NOMO-1 treated with dmso at 0.1 percent for 144 hours (cell line): ENCODE data around the gene FGF22.
"Not testable (repeated sequence)": the region's sequence is repeated elsewhere in the genome, so short reads cannot be mapped to it uniquely, and the experiment has no call there.

Experiments
- DNase-seq: peaks from one replicate; lab custom pipeline; 2025; ENCODE audit not compliant: unreplicated experiment; lab: John Stamatoyannopoulos, UW

FGF22 gene

DNA sequence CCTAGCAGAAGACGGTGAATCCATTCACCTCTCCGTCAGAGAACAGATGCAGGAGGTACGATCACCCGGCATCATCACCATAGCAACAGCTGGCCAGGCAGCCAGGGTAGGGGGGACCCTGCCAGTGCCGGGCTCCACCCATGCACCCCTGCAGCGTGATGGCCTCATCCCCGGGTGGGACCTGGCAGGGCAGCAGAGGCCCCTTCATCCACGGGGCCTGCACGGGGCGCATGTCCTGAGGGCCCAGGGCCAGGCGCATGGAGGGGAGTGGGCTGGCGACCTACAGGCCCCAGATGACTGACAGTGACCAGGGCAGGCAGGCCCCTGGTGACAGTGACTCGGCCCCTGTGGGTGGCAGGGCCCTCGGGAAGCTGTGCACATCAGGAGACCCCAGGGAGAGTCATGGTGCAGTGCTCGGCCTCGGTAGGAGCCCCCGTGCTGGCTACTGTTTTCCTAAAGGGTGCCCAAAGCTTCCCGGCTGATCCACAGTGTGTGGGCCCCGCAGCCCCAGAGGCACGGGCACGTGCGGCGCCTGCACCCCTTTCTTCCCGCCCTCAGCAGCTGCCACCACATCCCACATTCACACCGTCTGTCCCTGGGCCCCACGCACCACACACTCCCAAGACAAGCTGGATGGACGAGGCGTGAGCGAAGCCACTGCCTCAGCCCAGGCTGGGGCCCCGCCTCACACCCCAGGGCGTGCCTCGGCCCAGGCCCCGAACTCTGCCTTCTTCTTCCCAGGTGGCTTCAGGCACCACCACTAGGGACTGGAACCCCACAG, 18.6 kb downstream of the FGF22 start:
- DNase-seq, result no peak

DNA sequence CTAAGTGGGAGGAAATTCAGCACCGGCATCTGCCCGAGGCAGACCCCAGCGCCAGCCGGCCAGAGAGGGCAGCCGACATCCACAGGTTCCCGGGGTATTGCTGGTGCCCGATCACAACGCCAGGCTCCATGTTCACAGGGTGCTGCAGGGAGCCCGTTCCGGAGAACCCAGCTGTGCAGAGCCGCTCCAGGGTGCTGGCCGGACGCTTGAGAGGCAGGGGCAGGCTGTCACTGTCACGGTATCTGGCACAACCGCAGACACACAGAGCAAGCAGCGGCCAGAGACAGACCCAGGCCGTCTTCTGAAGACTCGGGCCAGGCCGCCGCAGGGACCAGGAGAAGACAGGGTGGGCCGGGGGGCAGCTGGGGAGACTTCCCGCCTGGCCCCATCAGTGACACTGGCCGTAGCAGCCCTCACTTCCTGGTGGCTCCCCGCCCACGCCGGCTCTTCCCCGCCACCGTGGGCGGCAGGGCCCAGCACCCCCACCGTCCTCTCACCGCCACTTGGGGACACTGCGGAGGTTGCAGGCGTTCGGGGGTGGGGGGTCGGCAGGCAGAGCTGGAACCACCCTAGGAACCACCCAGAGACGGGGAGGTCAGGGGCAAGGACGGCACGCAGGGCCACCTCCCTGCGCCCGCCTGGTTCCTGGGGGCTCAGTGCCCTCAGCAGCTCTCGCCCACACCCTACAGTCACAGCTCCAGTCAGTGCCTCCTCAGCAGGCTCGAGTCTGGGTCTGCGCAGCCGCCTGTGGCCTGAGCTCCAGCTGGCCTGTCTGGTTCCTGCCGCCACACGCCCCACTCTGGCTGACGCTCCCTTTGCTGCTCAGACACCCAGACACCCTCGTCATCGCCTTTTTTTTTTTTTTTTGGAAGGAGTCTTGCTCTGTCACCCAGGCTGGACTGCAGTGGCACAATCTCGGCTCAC, 19.5 kb downstream of the FGF22 start:
- DNase-seq, result no peak

DNA sequence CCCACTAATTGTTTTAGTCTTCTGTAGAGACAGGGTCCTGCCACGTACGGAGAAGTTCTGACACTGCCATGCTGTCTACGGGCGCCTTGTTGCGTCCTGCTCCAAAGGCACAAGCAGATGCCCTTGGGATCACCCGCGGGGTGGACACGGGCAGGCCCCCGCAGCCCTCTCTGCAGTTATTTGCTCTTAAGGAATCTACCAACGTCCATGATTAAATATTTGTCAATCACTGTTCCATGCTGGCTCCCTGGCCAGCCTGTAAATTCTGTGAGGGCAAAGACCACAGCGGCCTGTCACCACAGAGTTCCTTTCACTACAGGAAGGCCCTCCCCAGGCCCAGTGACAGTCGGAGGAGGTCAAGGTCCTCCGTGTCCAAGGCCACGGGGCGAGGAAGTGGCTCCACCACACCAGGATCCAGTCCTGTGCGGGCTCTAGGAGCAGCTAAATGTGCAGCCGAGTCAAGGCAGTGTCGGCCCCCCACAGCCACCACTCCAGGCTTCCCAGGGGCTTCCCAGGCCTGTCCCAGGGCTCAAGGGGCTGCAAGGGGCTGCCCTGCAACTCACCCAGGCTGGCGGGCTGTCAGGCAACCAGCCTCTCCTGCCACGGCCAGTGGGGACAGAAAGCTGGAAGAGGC, 21.2 kb downstream of the FGF22 start:
- no peak for DNase-seq

DNA sequence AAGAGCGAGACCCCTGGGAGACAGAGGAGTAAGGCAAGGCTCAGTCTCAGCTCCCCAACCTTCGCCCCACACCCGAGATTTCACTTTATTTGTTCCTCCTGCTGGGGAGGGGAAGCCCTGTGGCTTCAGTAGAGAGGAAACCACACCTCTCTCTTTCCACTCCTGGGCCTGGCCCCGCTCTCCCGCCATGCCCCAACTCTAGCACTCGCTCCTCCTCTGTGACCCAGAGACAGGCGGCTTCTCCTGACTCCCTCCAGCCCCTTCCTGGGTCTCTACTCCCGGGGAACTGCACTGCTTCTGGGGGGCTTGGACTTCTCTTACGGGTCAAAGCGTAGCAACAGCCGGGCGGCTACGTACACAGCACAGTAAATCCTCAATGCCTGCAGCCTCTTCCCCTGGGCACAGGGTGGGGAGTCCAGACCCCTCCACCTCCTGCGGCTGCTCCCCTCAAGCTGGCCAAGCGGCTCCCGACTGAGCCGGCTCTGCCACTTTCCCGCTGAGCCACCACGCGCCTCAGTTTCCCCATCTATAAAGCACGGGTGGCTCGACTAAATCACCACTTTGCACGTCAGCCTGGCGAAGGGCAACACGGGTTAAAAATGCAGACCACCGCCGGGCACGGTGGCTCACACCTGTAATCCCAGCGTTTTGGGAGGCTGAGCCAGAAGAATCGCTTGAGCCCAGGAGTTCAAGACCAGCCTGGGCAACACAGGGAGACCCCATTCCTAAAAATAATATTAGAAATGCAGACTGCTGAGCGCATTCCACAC, 21.9 kb downstream of the FGF22 start:
- no peak for DNase-seq

DNA sequence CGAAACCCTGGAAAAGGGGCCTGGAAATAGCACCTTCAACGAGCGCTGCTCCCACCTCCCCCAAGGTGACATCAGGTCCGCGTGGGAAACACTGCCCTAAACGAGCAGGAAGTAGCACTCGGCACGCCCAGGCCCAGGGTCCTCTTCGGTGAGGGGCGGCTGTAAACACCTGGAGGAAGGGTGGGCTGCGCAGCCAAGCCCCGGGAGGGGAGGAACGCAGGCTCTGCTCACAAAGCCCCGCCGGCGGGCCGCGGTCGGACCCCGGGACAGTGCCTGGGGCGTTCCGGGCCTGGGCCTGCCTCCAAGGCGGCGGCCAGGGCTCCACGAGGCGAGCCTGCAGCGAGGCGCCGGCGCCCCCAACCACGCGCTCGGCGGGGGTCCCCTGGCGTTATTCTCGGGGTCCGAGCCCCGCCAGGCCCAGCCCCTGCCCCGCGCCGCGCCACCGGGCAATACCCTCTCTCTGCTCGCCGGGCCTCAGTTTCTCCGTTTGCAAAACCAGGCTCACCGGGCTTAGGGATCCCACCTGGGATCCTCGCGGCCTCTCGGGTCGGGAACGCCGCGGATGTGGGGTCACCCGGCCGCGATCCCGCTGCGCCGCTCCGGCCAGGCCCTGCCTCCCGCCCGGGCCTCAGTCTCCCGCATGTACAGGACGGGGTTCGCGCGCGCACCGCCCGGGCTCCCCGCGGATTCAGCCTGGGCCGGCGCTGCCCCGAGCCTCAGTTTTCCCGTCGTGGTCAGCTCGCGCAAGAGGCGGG, 22.7 kb downstream of the FGF22 start:
- DNase-seq, result peak; percentile 32

DNA sequence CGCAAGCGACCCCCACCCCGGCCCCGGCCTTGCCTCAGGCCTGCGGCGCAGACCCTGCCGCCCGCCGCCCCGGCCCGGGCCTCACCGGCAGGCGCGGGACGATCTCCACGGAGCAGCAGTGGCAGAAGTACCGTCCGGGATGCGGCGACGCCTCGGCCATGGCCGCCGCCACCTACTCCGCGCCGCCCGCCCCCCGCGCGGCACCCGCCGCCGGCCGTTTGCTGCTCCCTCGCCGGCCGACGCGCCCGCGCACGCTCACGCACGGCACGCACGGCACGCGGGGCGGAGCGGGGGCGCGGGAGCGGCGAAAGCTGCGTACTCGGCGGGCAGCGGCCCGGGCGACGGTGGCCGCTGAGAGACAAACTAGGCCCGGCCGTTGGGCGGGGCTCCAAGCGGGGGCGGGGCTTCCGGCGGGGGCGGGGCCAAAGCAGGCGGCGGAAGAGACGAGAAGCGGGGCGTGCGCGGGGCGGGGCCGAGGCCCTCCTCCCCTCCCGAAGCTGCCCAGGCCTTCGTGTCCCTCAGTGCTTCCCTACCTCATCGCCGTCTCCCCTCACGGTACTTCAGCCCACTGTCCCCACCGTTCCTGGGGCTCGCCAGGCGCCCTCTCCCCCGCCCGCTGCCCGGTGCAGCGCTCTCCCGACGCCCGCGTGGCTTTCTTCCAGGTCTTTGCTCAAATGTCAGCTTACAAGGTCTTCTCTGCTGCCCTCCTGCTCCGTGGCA, 23.4 kb downstream of the FGF22 start, which contains the start of gene RNF126:
Gene RNF126, minus strand, starts transcription at position 253 of the 720 bp plus-strand sequence. Its CDS starts 93 bp downstream, at position 160.
- peak; percentile 90 for DNase-seq

DNA sequence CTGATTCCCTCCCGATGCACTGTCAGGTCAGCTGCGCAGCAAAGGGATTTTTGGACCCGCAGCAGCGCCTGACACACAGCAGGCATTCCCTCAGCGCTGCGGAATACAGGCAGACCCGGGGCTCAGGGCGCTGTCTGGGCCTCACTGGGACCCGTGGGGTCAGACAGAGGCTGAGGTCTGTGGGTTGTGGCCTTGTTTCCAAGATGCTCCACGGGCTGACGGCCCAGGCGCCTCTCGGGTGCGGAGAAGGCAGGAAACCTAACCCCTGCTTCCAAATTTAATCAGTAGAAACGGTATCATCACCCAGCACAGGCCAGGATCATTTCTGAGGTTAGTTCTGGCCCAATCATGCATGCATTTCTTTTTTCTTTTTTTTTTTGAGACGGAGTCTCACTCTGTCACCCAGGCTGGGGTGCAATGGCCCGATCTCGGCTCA, 24.0 kb downstream of the FGF22 start:
- DNase-seq, result no peak

DNA sequence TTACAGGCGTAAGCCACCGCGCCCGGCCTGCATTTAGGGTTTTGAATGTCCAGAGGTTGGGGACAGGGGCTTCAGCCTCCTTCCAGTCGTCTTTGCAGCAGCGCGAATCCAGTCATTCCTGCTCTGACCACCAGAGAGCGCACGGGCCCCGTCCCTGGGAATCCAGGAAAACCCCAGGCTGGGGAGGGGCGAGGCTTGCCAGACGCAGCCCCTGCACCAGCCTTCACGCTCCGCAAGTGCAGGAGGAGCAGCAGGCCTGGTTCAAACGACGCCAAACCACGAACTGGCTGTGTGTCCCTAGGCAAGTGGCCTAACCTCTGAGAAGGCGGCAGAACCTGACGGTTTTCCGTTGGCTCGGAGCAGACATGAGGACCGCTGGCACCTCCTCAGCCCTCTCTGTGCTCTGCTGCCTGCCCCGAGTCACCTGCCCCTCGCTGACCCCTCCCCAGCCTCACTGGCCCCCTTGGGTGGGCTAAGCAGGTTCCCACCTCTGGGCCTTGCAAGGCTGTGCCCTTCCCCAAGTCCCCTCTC, 25.3 kb downstream of the FGF22 start:
- peak; percentile 57 for DNase-seq

DNA sequence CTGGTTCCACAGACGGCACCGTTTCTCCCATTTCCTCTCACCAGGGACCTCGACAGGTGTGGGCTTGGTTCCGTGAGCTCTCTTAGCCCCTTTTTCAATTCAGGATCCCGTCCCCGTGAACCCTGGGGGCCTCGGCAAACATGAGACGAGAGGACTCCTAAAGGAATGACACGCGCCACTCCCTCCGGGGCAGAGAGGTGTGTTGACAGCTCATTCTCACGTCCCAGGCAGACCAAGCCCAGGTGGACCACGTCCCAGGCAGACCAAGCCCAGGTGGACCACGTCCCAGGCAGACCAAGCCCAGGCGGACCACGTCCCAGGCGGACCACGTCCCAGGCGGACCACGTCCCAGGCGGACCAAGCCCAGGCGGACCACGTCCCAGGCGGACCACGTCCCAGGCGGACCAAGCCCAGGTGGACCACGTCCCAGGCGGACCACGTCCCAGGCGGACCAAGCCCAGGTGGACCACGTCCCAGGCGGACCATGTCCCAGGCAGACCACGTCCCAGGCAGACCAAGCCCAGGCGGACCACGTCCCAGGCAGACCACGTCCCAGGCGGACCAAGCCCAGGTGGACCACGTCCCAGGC, 27.4 kb downstream of the FGF22 start:
- DNase-seq, result not testable (repeated sequence)

DNA sequence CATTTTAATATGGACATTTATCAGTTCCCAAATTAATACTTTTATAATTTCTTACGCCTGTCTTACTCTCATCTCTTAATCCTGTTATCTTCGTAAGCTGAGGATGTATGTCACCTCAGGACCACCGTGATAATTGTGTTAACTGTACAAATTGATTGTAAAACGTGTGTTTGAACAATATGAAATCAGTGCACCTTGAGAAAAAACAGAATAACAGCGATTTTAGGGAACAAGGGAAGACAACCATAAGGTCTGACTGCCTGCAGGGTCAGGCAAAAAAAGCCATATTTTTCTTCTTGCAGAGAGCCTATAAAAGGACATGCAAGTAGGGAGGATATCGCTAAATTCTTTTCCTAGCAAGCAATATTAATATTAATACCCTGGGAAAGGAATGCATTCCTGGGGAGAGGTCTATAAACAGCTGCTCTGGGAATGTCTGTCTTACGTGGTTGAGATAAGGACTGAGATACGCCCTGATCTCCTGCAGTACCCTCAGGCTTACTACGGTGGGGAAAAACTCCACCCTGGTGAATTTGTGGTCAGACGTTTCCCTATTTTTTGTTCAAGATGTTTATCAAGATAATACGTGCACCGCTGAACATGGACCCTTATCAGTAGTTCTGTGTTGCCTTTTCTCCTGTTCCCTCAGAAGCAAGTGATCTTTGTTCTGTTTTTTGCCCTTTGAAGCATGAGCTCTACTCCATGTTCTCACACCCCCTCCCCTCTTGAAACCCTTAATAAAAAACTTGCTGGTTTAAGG, 29.2 kb downstream of the FGF22 start:
- DNase-seq, result not testable (repeated sequence)

DNA sequence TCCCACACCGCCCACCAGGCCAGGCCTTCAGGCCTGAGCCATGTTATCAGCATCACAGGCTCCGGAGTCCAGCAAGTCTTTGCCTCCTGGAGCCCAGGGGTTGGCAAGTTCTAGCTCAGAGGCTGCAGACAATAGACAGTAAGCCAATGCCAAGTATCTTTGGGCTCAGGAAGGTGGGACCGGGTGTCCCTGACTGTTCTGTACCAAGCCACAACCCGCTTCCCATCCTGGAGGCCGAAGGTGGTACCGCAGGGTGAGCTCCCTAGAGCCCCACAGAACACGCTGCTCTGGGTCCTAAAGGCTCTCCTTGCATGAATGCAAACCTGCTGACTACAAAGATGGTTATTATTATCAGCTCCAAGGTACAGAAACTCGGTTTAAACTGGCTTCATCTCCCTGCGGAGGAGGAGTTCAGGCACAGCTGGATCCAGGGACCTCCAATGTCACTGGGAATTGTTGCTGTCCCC, 31.0 kb downstream of the FGF22 start:
- DNase-seq, result no peak

DNA sequence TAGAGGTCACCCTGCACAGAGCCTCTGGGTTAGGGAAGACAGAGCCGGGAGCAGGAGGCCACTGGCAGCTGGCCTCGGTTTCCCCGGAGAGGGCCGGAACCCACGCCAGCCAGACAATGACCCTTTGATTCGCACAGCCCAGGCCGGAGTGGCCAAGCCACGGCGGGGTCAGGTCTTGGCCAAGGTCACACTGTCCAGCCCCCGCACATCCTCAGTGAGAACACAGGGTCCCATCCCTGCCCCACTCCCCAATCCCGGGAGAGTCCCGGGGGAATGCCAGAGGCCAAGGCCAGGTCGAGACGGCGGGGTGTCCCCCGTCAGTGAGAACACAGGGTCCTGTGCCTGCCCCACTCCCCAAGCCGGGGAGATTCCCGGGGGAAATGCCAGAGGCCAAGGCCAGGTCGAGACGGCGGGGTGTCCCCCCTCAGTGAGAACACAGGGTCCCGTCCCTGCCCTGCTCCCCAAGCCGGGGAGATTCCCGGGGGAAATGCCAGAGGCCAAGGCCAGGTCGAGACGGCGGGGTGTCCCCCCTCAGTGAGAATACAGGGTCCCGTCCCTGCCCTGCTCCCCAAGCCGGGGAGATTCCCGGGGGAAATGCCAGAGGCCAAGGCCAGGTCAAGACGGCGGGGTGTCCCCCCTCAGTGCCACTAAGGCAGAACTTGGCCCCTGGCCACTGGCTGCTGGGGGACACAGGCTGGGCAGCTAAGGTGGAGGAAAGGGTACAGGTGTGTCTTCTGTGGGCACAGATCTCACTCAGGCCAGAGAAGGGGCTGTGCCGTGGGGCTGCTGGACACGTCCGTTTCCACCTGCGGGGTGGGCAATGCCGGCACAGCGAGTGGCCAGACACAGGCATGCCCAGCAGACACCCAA, 34.8 kb downstream of the FGF22 start:
- no peak for DNase-seq

DNA sequence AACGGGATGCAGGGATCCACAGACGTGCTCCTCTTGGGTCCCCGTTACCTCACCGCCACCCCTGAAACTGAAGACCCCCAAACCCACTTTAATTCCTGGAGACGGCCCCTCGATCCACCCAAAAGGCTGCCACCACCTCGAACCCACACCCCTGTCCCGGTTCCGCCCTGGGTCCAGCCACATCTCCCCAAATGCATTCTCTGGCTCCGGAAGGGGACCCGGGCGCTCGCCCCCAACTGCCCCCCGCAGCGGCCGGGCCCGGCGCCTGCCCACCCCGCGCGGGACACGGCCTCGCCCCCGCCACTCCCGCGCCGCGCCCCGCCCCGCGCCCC, 36.3 kb downstream of the FGF22 start:
- DNase-seq, result no peak

DNA sequence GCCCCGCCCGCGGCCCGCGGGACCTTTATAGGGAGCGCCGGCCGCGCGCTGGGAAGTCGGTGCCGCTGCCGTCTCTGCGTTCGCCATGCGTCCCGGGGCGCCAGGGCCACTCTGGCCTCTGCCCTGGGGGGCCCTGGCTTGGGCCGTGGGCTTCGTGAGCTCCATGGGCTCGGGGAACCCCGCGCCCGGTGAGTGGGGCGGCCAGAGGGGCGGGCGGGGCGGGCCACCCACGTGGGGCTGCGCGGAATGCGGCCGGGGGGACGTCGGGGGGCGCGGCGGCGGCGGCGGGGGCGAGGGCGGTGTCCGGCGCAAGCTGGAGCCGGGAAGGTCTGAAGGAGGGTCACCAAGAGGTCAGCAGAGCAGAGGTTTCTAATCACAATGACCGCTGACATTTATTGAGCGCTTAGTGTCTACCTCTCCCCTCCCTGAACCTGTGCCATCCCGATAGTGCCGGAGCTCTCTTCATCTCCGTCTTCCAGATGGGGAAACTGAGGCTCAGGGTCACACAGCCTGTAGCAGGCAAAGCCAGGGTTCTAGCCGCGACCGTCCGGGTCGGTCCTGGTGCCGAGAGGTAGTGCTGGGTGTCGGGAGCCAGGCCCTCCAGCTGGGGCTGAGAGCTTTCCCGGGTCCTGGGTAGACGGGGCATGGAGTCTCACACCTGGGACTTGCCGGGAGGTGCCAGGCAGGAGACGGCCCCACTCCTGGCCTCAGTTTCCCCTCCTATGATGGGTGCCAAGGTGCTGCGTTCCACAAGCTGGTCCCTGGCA, 36.8 kb downstream of the FGF22 start, which contains the start of gene FSTL3:
Gene FSTL3, plus strand, starts transcription at position 54 of the 767 bp plus-strand sequence. Its CDS starts 32 bp downstream, at position 86.
- no peak for DNase-seq

DNA sequence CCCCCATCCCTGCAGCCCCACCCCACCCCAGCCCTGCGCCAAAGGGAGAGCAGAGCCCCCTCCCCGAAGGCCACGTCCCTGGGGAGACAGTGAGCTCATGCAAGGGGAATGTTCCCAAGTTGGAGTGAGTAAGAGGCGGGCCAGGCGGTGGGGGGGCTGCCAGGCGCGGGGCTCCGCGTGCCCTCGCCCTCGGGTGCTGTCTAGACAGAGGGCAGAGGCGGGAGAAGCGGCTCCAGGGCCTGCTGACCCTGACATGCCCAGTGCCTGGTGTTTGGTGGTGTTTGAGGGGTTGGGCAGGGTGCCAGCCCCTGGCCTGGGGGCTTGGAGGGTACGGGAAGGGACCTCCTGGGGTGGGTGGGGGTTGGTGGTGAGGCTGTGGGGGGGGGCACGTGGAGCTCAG, 37.5 kb downstream of the FGF22 start:
- DNase-seq, result no peak
